IPS DF 6.9 (cell line): ENCODE results near the gene WNT5B.

Experiments
- DNase-seq: peaks from one replicate; pipeline ENCODE4 v3.0.0-alpha.2; 2013; ENCODE audit warnings: low read depth, low spot score
- H3K27ac ChIP-seq: one replicate; pipeline ENCODE4 v1.5.1; 2013; ENCODE audit warnings: low read length, control low read depth
- H3K27me3 ChIP-seq: 2 replicates; pipeline ENCODE4 v1.6.1; 2013; ENCODE audit warnings: mild to moderate bottlenecking, low read length; ENCODE audit not compliant: control insufficient read depth, insufficient read depth
- H3K36me3 ChIP-seq: 2 replicates; pipeline ENCODE4 v1.6.1; 2013; ENCODE audit warnings: low read length; ENCODE audit not compliant: control insufficient read depth, insufficient read depth
- H3K4me1 ChIP-seq: 2 replicates; pipeline ENCODE4 v1.6.1; 2013; ENCODE audit warnings: low read length; ENCODE audit not compliant: control insufficient read depth, insufficient read depth
- H3K4me3 ChIP-seq: 2 replicates; pipeline ENCODE4 v1.5.1; 2013; ENCODE audit warnings: mild to moderate bottlenecking, low read length
- H3K9me3 ChIP-seq: 2 replicates; pipeline ENCODE4 v1.6.1; 2013; ENCODE audit warnings: low read length, inconsistent platforms; ENCODE audit not compliant: control insufficient read depth, insufficient read depth
- WGBS: extraction: QIAGEN DNeasy Blood & Tissue Kit; methylation state at CpG from one replicate; pipeline ENCODE4 v1.1.7; 2013; ENCODE audit warnings: mixed read lengths, missing lambda C conversion rate; ENCODE audit not compliant: insufficient read length, insufficient coverage; 5-methylcytosine and 5-hydroxymethylcytosine counted together

Gene WNT5B

GRCh38 chr12:1630133-1630826 is 1.2 kb downstream of the WNT5B start:
- no peak overlapping the region for H3K27ac ChIP-seq
- no CpG with 5 or more reads among the region's 58 CpGs for WGBS

GRCh38 chr12:1630827-1631591 is 2.0 kb downstream of the WNT5B start:
- no peak overlapping the region for H3K4me3 ChIP-seq
- WGBS, result no CpG with 5 or more reads among the region's 23 CpGs
- H3K36me3 ChIP-seq, result no peaks in the 10 kb centered on the region
- 0 out of 2 replicates have a peak, but pooled peaks cover 2% of the 10 kb centered on the region for H3K4me1 ChIP-seq
- H3K27me3 ChIP-seq, result peaks cover 35% of the 10 kb centered on the region
- no peaks in the 10 kb centered on the region for H3K9me3 ChIP-seq
- no peak overlapping the region for H3K27ac ChIP-seq
- DNase-seq, result no peak

More at GRCh38 chr12:1630133-1630826, 1.2 kb downstream of the WNT5B start:
- H3K27me3 ChIP-seq, result peaks cover 35% of the 10 kb centered on the region
- no peaks in the 10 kb centered on the region for H3K9me3 ChIP-seq
- 0 out of 2 replicates have a peak, but pooled peaks cover 2% of the 10 kb centered on the region for H3K4me1 ChIP-seq
- peak overlapping the region; percentile 18; the same call in 1 of the 2 replicates for H3K4me3 ChIP-seq
- no peak for DNase-seq
- no peaks in the 10 kb centered on the region for H3K36me3 ChIP-seq

- Histone ChIP-seq H3K27me3 (peaks cover 35% of the 10 kb centered on the region), H3K9me3 (no peaks in the 10 kb centered on the region)
- no CpG with 5 or more reads among the region's 14 CpGs for WGBS
Measured at GRCh38 chr12:1632702-1633101, 3.7 kb downstream of the WNT5B start.

GRCh38 chr12:1633459-1633858 is 4.4 kb downstream of the WNT5B start:
- Histone ChIP-seq H3K4me1 (0 out of 2 replicates have a peak, but pooled peaks cover 2% of the 10 kb centered on the region), H3K4me3 (no peak overlapping the region), H3K9me3 (no peaks in the 10 kb centered on the region), H3K36me3 (no peaks in the 10 kb centered on the region), H3K27ac (no peak overlapping the region), H3K27me3 (peaks cover 32% of the 10 kb centered on the region)
- DNase-seq, result no peak
- WGBS, result no CpG with 5 or more reads among the region's 3 CpGs

More at GRCh38 chr12:1632702-1633101, 3.7 kb downstream of the WNT5B start:
- no peak overlapping the region for H3K4me3 ChIP-seq
- no peaks in the 10 kb centered on the region for H3K36me3 ChIP-seq
- H3K27ac ChIP-seq, result no peak overlapping the region
- 0 out of 2 replicates have a peak, but pooled peaks cover 2% of the 10 kb centered on the region for H3K4me1 ChIP-seq
- DNase-seq, result no peak

- H3K4me1 ChIP-seq, result 0 out of 2 replicates have a peak, but pooled peaks cover 2% of the 10 kb centered on the region
- peaks cover 29% of the 10 kb centered on the region for H3K27me3 ChIP-seq
- H3K9me3 ChIP-seq, result no peaks in the 10 kb centered on the region
- H3K4me3 ChIP-seq, result no peak overlapping the region
- H3K27ac ChIP-seq, result no peak overlapping the region
- WGBS, result no CpG with 5 or more reads among the region's 7 CpGs
- DNase-seq, result no peak
- H3K36me3 ChIP-seq, result no peaks in the 10 kb centered on the region
Measured at GRCh38 chr12:1634149-1634548, 5.1 kb downstream of the WNT5B start.

- no peaks in the 10 kb centered on the region for H3K9me3 ChIP-seq
- H3K4me1 ChIP-seq, result 0 out of 2 replicates have a peak, but pooled peaks cover 2% of the 10 kb centered on the region
- peaks cover 27% of the 10 kb centered on the region for H3K27me3 ChIP-seq
- no peak overlapping the region for H3K27ac ChIP-seq
- H3K36me3 ChIP-seq, result no peaks in the 10 kb centered on the region
- peak; percentile 78 for DNase-seq
- WGBS, result no CpG with 5 or more reads among the region's 16 CpGs
- no peak overlapping the region for H3K4me3 ChIP-seq
Measured at GRCh38 chr12:1634590-1635191, 5.7 kb downstream of the WNT5B start.

- H3K36me3 ChIP-seq, result no peaks in the 10 kb centered on the region
Measured at GRCh38 chr12:1635301-1636095, 6.5 kb downstream of the WNT5B start.

GRCh38 chr12:1638203-1638602 is 9.2 kb downstream of the WNT5B start:
- Histone ChIP-seq H3K36me3 (no peaks in the 10 kb centered on the region), H3K27ac (no peak overlapping the region), H3K27me3 (no peaks in the 10 kb centered on the region; the same call in 1 of the 2 replicates), H3K4me3 (no peak overlapping the region), H3K4me1 (no peaks in the 10 kb centered on the region), H3K9me3 (no peaks in the 10 kb centered on the region)
- WGBS, result no CpG with 5 or more reads among the region's 5 CpGs
- DNase-seq, result no peak

More at GRCh38 chr12:1635301-1636095, 6.5 kb downstream of the WNT5B start:
- no peak overlapping the region for H3K27ac ChIP-seq
- no CpG with 5 or more reads among the region's 11 CpGs for WGBS
- H3K27me3 ChIP-seq, result peaks cover 23% of the 10 kb centered on the region
- no peaks in the 10 kb centered on the region for H3K9me3 ChIP-seq
- 0 out of 2 replicates have a peak, but pooled peaks cover 2% of the 10 kb centered on the region for H3K4me1 ChIP-seq
- no peak overlapping the region for H3K4me3 ChIP-seq
- no peak for DNase-seq

- Histone ChIP-seq H3K27ac (no peak overlapping the region), H3K36me3 (no peaks in the 10 kb centered on the region), H3K9me3 (no peaks in the 10 kb centered on the region), H3K27me3 (no peaks in the 10 kb centered on the region), H3K4me1 (no peaks in the 10 kb centered on the region), H3K4me3 (no peak overlapping the region)
- no peak for DNase-seq
- no CpG with 5 or more reads among the region's 40 CpGs for WGBS
Measured at GRCh38 chr12:1639538-1639937, 10.5 kb downstream of the WNT5B start.
